Liver (tissue), 9 donors: ENCODE measurements around the gene KLF12. TPM values are rescaled to one million over a fixed set of nuclear protein-coding genes. Genes with fewer than 3 reads are reported as not detected.

Source experiments
- DNase-seq: peaks from one replicate; pipeline ENCODE4 v3.0.0-alpha.2; 2017; ENCODE audit warnings: low spot score
- H3K27ac ChIP-seq, 2 donors: one replicate each; pipeline ENCODE4 v1.7.0; 2013; ENCODE audit warnings: inconsistent platforms in 2 of 2, low read length in 2 of 2, control low read depth in 1 of 2, low read depth in 1 of 2, mild to moderate bottlenecking in 1 of 2
- H3K27me3 ChIP-seq, 4 donors: one replicate each; pipeline versions ENCODE4 v1.6.1 to v1.7.0; 2013; ENCODE audit warnings: low read length in 3 of 4, inconsistent platforms in 1 of 4, mild to moderate bottlenecking in 1 of 4, moderate library complexity in 1 of 4; ENCODE audit not compliant: control insufficient read depth in 4 of 4, insufficient read depth in 4 of 4
- H3K36me3 ChIP-seq, 4 donors: one replicate each; pipeline versions ENCODE4 v1.6.1 to v1.7.0; 2013; ENCODE audit warnings: low read length in 3 of 4, mild to moderate bottlenecking in 3 of 4, low read depth in 1 of 4, moderate library complexity in 1 of 4; ENCODE audit not compliant: control insufficient read depth in 4 of 4, insufficient read depth in 3 of 4
- H3K4me1 ChIP-seq, 4 donors: one replicate each; pipeline versions ENCODE4 v1.6.1 to v1.7.0; 2013; ENCODE audit warnings: low read length in 3 of 4, mild to moderate bottlenecking in 3 of 4, moderate library complexity in 1 of 4; ENCODE audit not compliant: control insufficient read depth in 4 of 4, insufficient read depth in 4 of 4
- H3K4me3 ChIP-seq, 3 donors: one replicate each; pipeline versions ENCODE4 v1.6.1 to v1.7.0; 2013; ENCODE audit warnings: low read length in 3 of 3, control low read depth in 1 of 3, low read depth in 1 of 3, mild to moderate bottlenecking in 1 of 3
- H3K9ac ChIP-seq, 2 donors: one replicate each; pipeline ENCODE4 v1.7.0; 2013; ENCODE audit warnings: low read length in 2 of 2, mild to moderate bottlenecking in 2 of 2, moderate library complexity in 2 of 2, control low read depth in 1 of 2, low read depth in 1 of 2
- H3K9me3 ChIP-seq, 4 donors: one replicate each; pipeline versions ENCODE4 v1.6.1 to v1.7.0; 2013; ENCODE audit warnings: low read length in 3 of 4; ENCODE audit not compliant: control insufficient read depth in 4 of 4
- ATF3 ChIP-seq: IDR thresholded peaks from 2 replicates; pipeline ENCODE4 v1.6.1; 2016; ENCODE audit warnings: antibody characterized with exemption
- CTCF ChIP-seq: fragments of 150-350 bp; IDR thresholded peaks from 2 replicates; pipeline ENCODE4 v1.5.1; 2017; ENCODE audit warnings: improper control_type of control experiment, low read depth, low read length; ENCODE audit not compliant: missing input control
- EGR1 ChIP-seq, 2 donors: IDR thresholded peaks; 2 replicates each; pipeline ENCODE4 v1.6.1; 2016 to 2018; ENCODE audit warnings: antibody characterized with exemption in 2 of 2, low read depth in 2 of 2
- FOXA1 ChIP-seq: IDR thresholded peaks from 2 replicates; pipeline ENCODE4 v1.6.1; 2016; ENCODE audit warnings: antibody characterized with exemption
- FOXA2 ChIP-seq: IDR thresholded peaks from 2 replicates; pipeline ENCODE4 v1.6.1; 2016; ENCODE audit warnings: antibody characterized with exemption
- GABPA ChIP-seq, 2 donors: IDR thresholded peaks in 1 of 2; conservative IDR thresholded peaks in 1 of 2; 2 replicates each; pipeline ENCODE4 v1.6.1; 2016; ENCODE audit warnings: antibody characterized with exemption in 2 of 2, mild to moderate bottlenecking in 1 of 2, moderate library complexity in 1 of 2
- HNF4A ChIP-seq, 2 donors: conservative IDR thresholded peaks; 2 replicates each; pipeline ENCODE4 v1.6.1; 2016; ENCODE audit warnings: antibody characterized with exemption in 2 of 2, mild to moderate bottlenecking in 2 of 2
- HNF4G ChIP-seq: IDR thresholded peaks from 2 replicates; pipeline ENCODE4 v1.6.1; 2016; ENCODE audit warnings: antibody characterized with exemption
- JUND ChIP-seq, 2 donors: IDR thresholded peaks; 2 replicates each; pipeline ENCODE4 v1.6.1; 2016; ENCODE audit warnings: antibody characterized with exemption in 2 of 2
- NR2F2 ChIP-seq: IDR thresholded peaks from 2 replicates; pipeline ENCODE4 v1.6.1; 2016; ENCODE audit warnings: antibody characterized with exemption
- RAD21 ChIP-seq, 2 donors: IDR thresholded peaks; 2 replicates each; pipeline ENCODE4 v1.6.1; 2016; ENCODE audit warnings: antibody characterized with exemption in 2 of 2, mild to moderate bottlenecking in 2 of 2
- REST ChIP-seq: IDR thresholded peaks from 2 replicates; pipeline ENCODE4 v1.6.1; 2016; ENCODE audit warnings: antibody characterized with exemption, mild to moderate bottlenecking
- RXRA ChIP-seq, 2 donors: IDR thresholded peaks; 2 replicates each; pipeline ENCODE4 v1.6.1; 2017 to 2018; ENCODE audit warnings: antibody characterized with exemption in 2 of 2, mild to moderate bottlenecking in 1 of 2
- SP1 ChIP-seq: IDR thresholded peaks from 2 replicates; pipeline ENCODE4 v1.6.1; 2018; ENCODE audit warnings: antibody characterized with exemption, mild to moderate bottlenecking
- TAF1 ChIP-seq: conservative IDR thresholded peaks from 2 replicates; pipeline ENCODE4 v1.6.1; 2016; ENCODE audit warnings: antibody characterized with exemption, mild to moderate bottlenecking
- YY1 ChIP-seq: IDR thresholded peaks from 2 replicates; pipeline ENCODE4 v1.6.1; 2016; ENCODE audit warnings: antibody characterized with exemption, mild to moderate bottlenecking
- WGBS: extraction: QIAGEN DNeasy Blood & Tissue Kit; methylation state at CpG from one replicate; pipeline ENCODE4 v1.1.7; 2013; 5-methylcytosine and 5-hydroxymethylcytosine counted together
- polyA plus RNA-seq, 2 donors: library from polyadenylated mRNA; stranded (reverse) in 1 of 2; unstranded in 1 of 2; fragments of 200-250 nt in 1 of 2; fragments of >200 nt in 1 of 2; fragmentation: Nextera tagmentation in 1 of 2; extraction: Ambion mirVana in 1 of 2; gene quantifications; one replicate each; pipeline versions ENCODE4 v1.2.1 to v1.2.3, GENCODE V29; 2013 to 2015
- total RNA-seq, 2 donors: library from RNA; depleted of rRNA; stranded (reverse); fragments of >200 nt; gene quantifications; one replicate each; pipeline ENCODE4 v1.2.3, GENCODE V29; 2014
- donor health status: healthy.
- donor health status: healthy.
- donor health status: healthy.
- donor health status: healthy.
- donor health status: healthy.

Gene KLF12
- total and polyA plus RNA-seq, 4 donors, result 2.4 to 15.9 (median 11.3) TPM

GRCh38 chr13:74092711-74093110, 41.5 kb downstream of the KLF12 start (continued):
- no peak for TF ChIP-seq REST

GRCh38 chr13:74090869-74091605, 43.2 kb downstream of the KLF12 start:
- Histone ChIP-seq H3K27ac (no peak overlapping the region), H3K9me3 (no peaks in the 10 kb centered on the region), H3K4me3 (no peak overlapping the region), H3K36me3 (no peaks in the 10 kb centered on the region), H3K27me3 (no peaks in the 10 kb centered on the region), H3K9ac (no peak overlapping the region), H3K4me1 (peaks cover 0 to 7% (median 0%) of the 10 kb centered on the region in 4 donors)
- TF ChIP-seq EGR1 (IDR thresholded peaks at IDR 0.05; ENCODE audit: low read depth in 2 of 2), result no peak
- TF ChIP-seq YY1, result no peak
- TF ChIP-seq TAF1, result no peak
- no peak for TF ChIP-seq FOXA1
- TF ChIP-seq RAD21 (IDR thresholded peaks at IDR 0.05), result no peak
- no peak for TF ChIP-seq HNF4G
- TF ChIP-seq FOXA2, result no peak
- no peak for TF ChIP-seq REST
- no peak for TF ChIP-seq NR2F2
- no peak for TF ChIP-seq SP1
- no peak for TF ChIP-seq CTCF
- no peak for TF ChIP-seq HNF4A (conservative IDR thresholded peaks at IDR 0.05)
- TF ChIP-seq ATF3, result no peak
- no peak for TF ChIP-seq RXRA (IDR thresholded peaks at IDR 0.05)
- TF ChIP-seq GABPA (IDR thresholded peaks at IDR 0.05 in 1 of 2, conservative IDR thresholded peaks at IDR 0.05 in 1 of 2), result no peak
- no peak for TF ChIP-seq JUND (IDR thresholded peaks at IDR 0.05)
- 81% methylated on average over 4 of the region's 4 CpGs for WGBS
- DNase-seq, result no peak
